Measurements from ENCODE around the gene NAP1L4. TPM values are rescaled to one million over a fixed set of nuclear protein-coding genes. Genes with fewer than 3 reads are reported as not detected.

The NAP1L4 gene
- total and polyA plus RNA-seq, 2 of the 8 experiments (the other 6 are each of a cell fraction or from before 2014, with no cell fraction given): 75.8 to 194 TPM

GRCh38 chr11:2958251-2958650, 33.9 kb downstream of the NAP1L4 start:
- no peak overlapping the region for H3K27ac ChIP-seq (ENCODE audit: low read depth, low read length)
- H3K27me3 ChIP-seq (replicated peaks in 1 of 4; ENCODE audit: control insufficient read depth in 3 of 4, extremely low read depth in 1 of 4, insufficient read depth in 3 of 4, low read length in 3 of 4): no peaks in the 10 kb centered on the region
- TF ChIP-seq RFX5 (IDR thresholded peaks at IDR 0.05; ENCODE audit: borderline replicate concordance, low read depth, low read length) (no peak), CBX5 (IDR thresholded peaks at IDR 0.05; ENCODE audit: low read depth, low read length) (no peak)
- no peak overlapping the region for H3K4me2 ChIP-seq (ENCODE audit: insufficient read depth in 1 of 2, low read depth in 2 of 2, low read length in 2 of 2)
- 92% methylated on average over 3 of the region's 3 CpGs; no CpG with 5 or more reads in 1 of the 2 experiments for WGBS, 2 experiments (ENCODE audit: extremely low coverage in 1 of 2, insufficient coverage in 1 of 2, insufficient read length in 1 of 2, insufficient replicate concordance in 2 of 2, low coverage in 1 of 2, low lambda C conversion rate in 2 of 2, missing lambda C conversion rate in 1 of 2)
- no peak overlapping the region for H3K56ac ChIP-seq (replicated peaks; ENCODE audit: insufficient read length, low read depth, low read length)
- H2AK5ac ChIP-seq (ENCODE audit: low read depth, low read length): no peak overlapping the region
- ChIA-PET CTCF (ENCODE audit: partially characterized antibody) (interaction anchor here (1.3 to 2.2 kb wide), 2 partner anchors 11 to 77 kb away, joined by 3 to 8 read pairs; no protein-coding TSS in a partner anchor), POLR2A (ENCODE audit: partially characterized antibody) (interaction anchor here (1.2 to 1.3 kb wide), 2 partner anchors 10 to 79 kb away, joined by 3 to 4 read pairs; no protein-coding TSS in a partner anchor)
- H3K79me1 ChIP-seq (ENCODE audit: low read depth, low read length): peaks cover 9% of the 10 kb centered on the region; the same call in 1 of the 2 replicates
- no peak overlapping the region for H2BK15ac ChIP-seq (ENCODE audit: low read length)
- no peak overlapping the region for H2BK5ac ChIP-seq (ENCODE audit: low read depth, low read length)
- H3K4ac ChIP-seq (replicated peaks; ENCODE audit: insufficient read length, low read depth, low read length): no peak overlapping the region
- no peak for FAIRE-seq
- no peak overlapping the region for H3K18ac ChIP-seq (ENCODE audit: extremely low read depth, low read length)
- H4K5ac ChIP-seq (ENCODE audit: insufficient read length, low read depth, low read length): no peak overlapping the region
- H4K8ac ChIP-seq (ENCODE audit: extremely low read depth, insufficient read depth, low read length): no peak overlapping the region
- peaks cover 20 to 25% of the 10 kb centered on the region in 2 experiments for H4K20me1 ChIP-seq (replicated peaks in 1 of 2; ENCODE audit: control insufficient read depth in 1 of 2, insufficient read depth in 2 of 2, low read length in 2 of 2)
- H2BK12ac ChIP-seq (ENCODE audit: low read depth, low read length): no peak overlapping the region
- H3K36me3 ChIP-seq (ENCODE audit: control insufficient read depth in 2 of 4, insufficient read depth in 4 of 4, low read length in 3 of 4): peaks cover 30 to 82% (median 67%) of the 10 kb centered on the region in 4 experiments
- no peak overlapping the region for H2AFZ ChIP-seq (ENCODE audit: low read length)
- peaks cover 0 to 12% of the 10 kb centered on the region in 2 experiments; a peak in 1 of 4 replicates for H3K79me2 ChIP-seq (ENCODE audit: control insufficient read depth in 1 of 2, insufficient read depth in 2 of 2, low read length in 2 of 2)
- H4K91ac ChIP-seq (replicated peaks; ENCODE audit: insufficient read length, low read length): no peak overlapping the region
- no peak overlapping the region for H3K23ac ChIP-seq (ENCODE audit: insufficient read length)
- no peaks in the 10 kb centered on the region for H3K9me3 ChIP-seq (ENCODE audit: insufficient read depth in 2 of 2, low read depth in 1 of 2, low read length in 1 of 2)
- H2BK20ac ChIP-seq (ENCODE audit: low read length): no peak overlapping the region
- no peak overlapping the region for H3K14ac ChIP-seq (ENCODE audit: insufficient read length)
- no peak overlapping the region for H3K9ac ChIP-seq (replicated peaks in 1 of 4; ENCODE audit: extremely low read depth in 1 of 4, low read depth in 3 of 4, low read length in 3 of 4)
- peaks cover 0 to 8% (median 3%) of the 10 kb centered on the region in 4 experiments; a peak in 6 of 7 replicates for H3K4me1 ChIP-seq (replicated peaks in 1 of 4; ENCODE audit: control insufficient read depth in 3 of 4, insufficient read depth in 4 of 4, low read length in 3 of 4)
- H2BK120ac ChIP-seq (replicated peaks; ENCODE audit: low read depth, low read length): no peak overlapping the region
- H3K4me3 ChIP-seq (ENCODE audit: extremely low read depth in 1 of 4, insufficient read depth in 2 of 4, low read depth in 3 of 4, low read length in 4 of 4): no peak overlapping the region
- no peak for DNase-seq (ENCODE audit: low read depth in 1 of 2, low spot score in 2 of 2)
- H3K23me2 ChIP-seq (ENCODE audit: low read depth, low read length): no peaks in the 10 kb centered on the region

Data from H1 (cell line).